Ovary (tissue), 3 donors: ENCODE measurements around the gene JAG2.

Experiments used
- EP300 ChIP-seq: sonication (generic); formaldehyde crosslinking; IDR thresholded peaks from one replicate; pipeline ENCODE4 v1.6.1; 2017; ENCODE audit warnings: antibody characterized with exemption
- TF ChIP-seq, protein P1 (sequence below), 3 donors: fragments of 450-650 bp in 2 of 3; fragments of 200-600 bp in 1 of 3; IDR thresholded peaks; one replicate each; pipeline versions ENCODE4 v1.5.1 to v1.8.0; 2016 to 2022; ENCODE audit warnings: antibody characterized with exemption in 3 of 3, mild to moderate bottlenecking in 1 of 3
- donor health status: DM: no; HTN: no; CAD: no.

DNA sequence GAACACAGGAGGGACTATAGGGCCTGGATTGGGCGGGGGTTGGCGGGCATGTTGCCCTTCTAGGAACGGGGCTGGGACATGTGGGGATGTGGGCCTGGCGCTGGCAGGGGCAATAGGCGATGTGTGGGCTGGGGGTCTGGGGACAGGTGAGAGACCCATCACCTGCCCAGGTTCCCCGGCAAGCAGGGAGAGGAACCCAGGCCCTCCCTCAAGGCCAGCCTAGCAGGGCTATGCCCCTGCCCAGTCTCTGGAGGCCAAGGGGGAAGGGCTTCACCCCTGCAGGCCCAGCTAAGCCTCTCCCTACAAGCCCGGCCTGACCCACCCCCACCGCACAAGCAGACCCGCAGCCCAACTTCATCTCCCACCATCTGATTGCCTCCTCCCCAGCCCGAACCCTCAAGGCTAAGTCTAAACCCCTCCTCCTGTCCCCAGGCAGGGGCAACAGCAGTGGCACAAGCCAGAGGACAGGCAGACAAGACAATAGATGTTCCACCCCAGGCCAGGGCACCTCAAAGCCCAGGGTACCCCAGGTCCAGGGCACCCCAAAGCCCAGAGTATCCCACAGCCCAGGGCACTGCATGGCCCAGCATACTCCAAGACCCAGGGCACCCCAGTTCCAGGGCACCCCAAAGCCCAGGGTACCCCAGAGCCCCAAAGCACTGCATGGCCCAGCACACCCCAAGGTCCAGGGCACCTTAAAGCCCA, 6.5 kb downstream of the JAG2 start:
- no peak for TF ChIP-seq EP300
- TF ChIP-seq, protein P1, sequence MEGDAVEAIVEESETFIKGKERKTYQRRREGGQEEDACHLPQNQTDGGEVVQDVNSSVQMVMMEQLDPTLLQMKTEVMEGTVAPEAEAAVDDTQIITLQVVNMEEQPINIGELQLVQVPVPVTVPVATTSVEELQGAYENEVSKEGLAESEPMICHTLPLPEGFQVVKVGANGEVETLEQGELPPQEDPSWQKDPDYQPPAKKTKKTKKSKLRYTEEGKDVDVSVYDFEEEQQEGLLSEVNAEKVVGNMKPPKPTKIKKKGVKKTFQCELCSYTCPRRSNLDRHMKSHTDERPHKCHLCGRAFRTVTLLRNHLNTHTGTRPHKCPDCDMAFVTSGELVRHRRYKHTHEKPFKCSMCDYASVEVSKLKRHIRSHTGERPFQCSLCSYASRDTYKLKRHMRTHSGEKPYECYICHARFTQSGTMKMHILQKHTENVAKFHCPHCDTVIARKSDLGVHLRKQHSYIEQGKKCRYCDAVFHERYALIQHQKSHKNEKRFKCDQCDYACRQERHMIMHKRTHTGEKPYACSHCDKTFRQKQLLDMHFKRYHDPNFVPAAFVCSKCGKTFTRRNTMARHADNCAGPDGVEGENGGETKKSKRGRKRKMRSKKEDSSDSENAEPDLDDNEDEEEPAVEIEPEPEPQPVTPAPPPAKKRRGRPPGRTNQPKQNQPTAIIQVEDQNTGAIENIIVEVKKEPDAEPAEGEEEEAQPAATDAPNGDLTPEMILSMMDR (IDR thresholded peaks at IDR 0.05), result no peak
